GM13977 (cell line): Measurements from ENCODE around the gene DDX49.
A peak's percentile ranks its signal among the peaks of the same experiment; 100 is the strongest.

Source experiments
- DNase-seq: peaks from one replicate; pipeline ENCODE4 v3.0.0; 2012; ENCODE audit warnings: low spot score
- CTCF ChIP-seq: IDR thresholded peaks from 2 replicates; pipeline ENCODE4 v1.5.1; 2012; ENCODE audit warnings: mild to moderate bottlenecking, control low read depth; ENCODE audit not compliant: insufficient read depth; ENCODE audit errors: extremely low read depth, missing control alignments
- in situ Hi-C: fragments of 300-500 bp; cut with MboI; formaldehyde crosslinking; loops from one replicate; pipeline ENCODE4 v1.12.0; 2022; ENCODE audit warnings: low sequenced_read_pairs, low pct_unique_long_range_greater_than_20kb, mixed read lengths, inconsistent platforms; ENCODE audit not compliant: unreplicated experiment

DDX49 gene

GRCh38 chr19:18896421-18896841 is 23.1 kb upstream of the DDX49 start:
- TF ChIP-seq CTCF = no peak
- in situ Hi-C loops = no loop called here
- DNase-seq = peak; percentile 53

- no peak for TF ChIP-seq CTCF
- in situ Hi-C loops = no loop called here
- DNase-seq = no peak
Measured at GRCh38 chr19:18897094-18898029, 22.2 kb upstream of the DDX49 start.

- no peak for TF ChIP-seq CTCF
- DNase-seq = no peak
- in situ Hi-C loops = no loop called here
Measured at GRCh38 chr19:18898081-18898606, 21.4 kb upstream of the DDX49 start.

GRCh38 chr19:18898607-18899408 is 20.7 kb upstream of the DDX49 start:
- no peak for DNase-seq
- no peak for TF ChIP-seq CTCF
- in situ Hi-C loops = no loop called here

GRCh38 chr19:18899624-18900560 is 19.6 kb upstream of the DDX49 start:
- no peak for TF ChIP-seq CTCF
- in situ Hi-C loops = no loop called here
- DNase-seq = no peak
